Esophagus muscularis mucosa (tissue), 4 donors: Measurements from ENCODE around the gene ZNF653.

Experiments
- CTCF ChIP-seq, 3 experiments: fragments of 200-600 bp in 2 of 3; fragments of 450-650 bp in 1 of 3; sonication (generic) in 2 of 3; IDR thresholded peaks; one replicate each; pipeline ENCODE4 v1.5.1; 2017 to 2019; ENCODE audit warnings: antibody characterized with exemption in 3 of 3, mild to moderate bottlenecking in 2 of 3, moderate library complexity in 1 of 3
- EP300 ChIP-seq: sonication (generic); formaldehyde crosslinking; IDR thresholded peaks from one replicate; pipeline ENCODE4 v1.6.1; 2017; ENCODE audit warnings: antibody characterized with exemption
- POLR2A ChIP-seq: fragments of 450-650 bp; IDR thresholded peaks from one replicate; pipeline ENCODE4 v1.6.1; 2017; ENCODE audit warnings: antibody characterized with exemption, moderate library complexity, mild to moderate bottlenecking, low read depth
- POLR2AphosphoS5 ChIP-seq, 2 donors: sonication (generic); formaldehyde crosslinking; IDR thresholded peaks; one replicate each; pipeline ENCODE4 v1.6.1; 2017; ENCODE audit warnings: antibody characterized with exemption in 2 of 2

- TF ChIP-seq POLR2AphosphoS5 (IDR thresholded peaks at IDR 0.05), result peak; percentile 79 to 85
- TF ChIP-seq CTCF (IDR thresholded peaks at IDR 0.05), result no peak
- no peak for TF ChIP-seq POLR2A
- TF ChIP-seq EP300, result no peak
These were observed 23.1 kb upstream of the ZNF653 start, which contains the start of gene ECSIT for GRCh38 chr19:11528551-11529341.
